ENCODE data around the gene ZNF532.

The ZNF532 gene

GRCh38 chr18:58867281-58867961 lies 2.7 kb downstream of the ZNF532 start:
- DNase-seq (ENCODE audit: low spot score), result peak; percentile 61

GRCh38 chr18:58868440-58868839 lies 3.8 kb downstream of the ZNF532 start:
- DNase-seq (ENCODE audit: low spot score), result no peak

- DNase-seq (ENCODE audit: low spot score), result no peak
Observed at GRCh38 chr18:58870130-58870529, 5.5 kb downstream of the ZNF532 start.

GRCh38 chr18:58870621-58871020 lies 5.9 kb downstream of the ZNF532 start:
- no peak for DNase-seq (ENCODE audit: low spot score)

DNA sequence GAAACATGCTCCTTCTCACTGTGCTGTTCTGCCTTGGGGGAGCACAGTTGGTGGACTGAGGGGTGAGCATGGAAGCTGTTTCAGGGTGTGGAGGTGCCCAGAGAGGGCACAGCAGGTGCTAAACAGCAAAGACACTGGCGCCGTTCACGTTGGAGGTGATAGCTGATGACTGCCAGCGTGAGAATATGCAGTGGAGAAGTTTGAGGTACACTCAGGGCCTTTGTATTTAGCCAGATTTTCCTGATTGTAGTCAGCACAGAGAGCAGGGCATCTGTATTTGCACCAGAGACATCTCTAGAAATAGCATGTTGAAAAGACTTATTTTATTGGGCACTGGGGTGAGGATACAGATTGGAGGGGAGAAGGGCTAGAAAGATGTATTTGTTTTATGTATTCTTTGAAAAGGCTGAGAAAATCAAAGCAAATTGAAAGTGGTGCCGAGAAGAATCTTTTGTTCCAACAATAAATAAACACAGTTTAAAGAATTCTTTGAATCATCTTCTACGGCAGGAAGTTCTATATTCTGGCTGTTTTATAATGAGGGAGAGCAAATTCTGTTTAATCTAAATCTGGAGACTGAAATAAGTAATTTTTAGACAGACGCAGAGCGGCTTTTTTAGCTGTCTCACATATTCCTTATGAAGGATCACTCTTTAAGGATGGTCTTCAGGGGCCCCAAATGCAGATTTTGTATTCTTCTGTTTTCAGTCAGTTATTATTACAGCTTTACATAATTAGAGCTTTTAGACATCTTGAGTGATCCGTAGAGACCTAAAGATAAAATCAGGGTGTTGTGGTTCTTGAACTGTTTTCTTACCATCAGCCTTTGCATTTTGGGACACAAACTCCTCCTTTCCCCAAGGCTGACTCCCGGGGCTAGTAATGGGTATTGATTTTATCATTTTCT lies 7.1 kb downstream of the ZNF532 start:
- DNase-seq (ENCODE audit: low spot score), result no peak

GRCh38 chr18:58878640-58879039 lies 14.0 kb downstream of the ZNF532 start:
- no peak for DNase-seq (ENCODE audit: low spot score)

GRCh38 chr18:58881477-58881876 lies 16.8 kb downstream of the ZNF532 start:
- DNase-seq (ENCODE audit: low spot score), result no peak

- DNase-seq (ENCODE audit: low spot score), result no peak
Observed at GRCh38 chr18:58882044-58882443, 17.4 kb downstream of the ZNF532 start.

GRCh38 chr18:58882686-58883085 lies 18.0 kb downstream of the ZNF532 start:
- no peak for DNase-seq (ENCODE audit: low spot score)

DNA sequence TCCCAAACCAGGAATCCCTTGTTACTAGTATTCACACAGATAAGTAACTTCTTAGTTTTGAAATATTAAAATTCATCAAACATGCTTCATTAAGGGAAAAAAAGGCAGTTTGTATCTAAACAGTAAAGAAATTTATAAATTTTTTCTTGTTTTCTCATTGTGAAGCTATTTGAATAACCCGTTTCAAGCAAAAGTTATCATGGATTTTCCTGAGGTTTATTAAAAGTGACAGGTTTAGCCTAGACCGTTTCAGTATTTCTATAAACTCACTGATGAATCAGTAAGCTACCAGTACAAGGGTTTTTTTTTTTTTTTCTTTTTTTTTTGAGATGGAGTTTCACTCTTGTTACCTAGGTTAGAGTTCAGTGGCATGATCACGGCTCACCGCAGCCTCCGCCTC lies 20.0 kb downstream of the ZNF532 start:
- no peak for DNase-seq (ENCODE audit: low spot score)

DNA sequence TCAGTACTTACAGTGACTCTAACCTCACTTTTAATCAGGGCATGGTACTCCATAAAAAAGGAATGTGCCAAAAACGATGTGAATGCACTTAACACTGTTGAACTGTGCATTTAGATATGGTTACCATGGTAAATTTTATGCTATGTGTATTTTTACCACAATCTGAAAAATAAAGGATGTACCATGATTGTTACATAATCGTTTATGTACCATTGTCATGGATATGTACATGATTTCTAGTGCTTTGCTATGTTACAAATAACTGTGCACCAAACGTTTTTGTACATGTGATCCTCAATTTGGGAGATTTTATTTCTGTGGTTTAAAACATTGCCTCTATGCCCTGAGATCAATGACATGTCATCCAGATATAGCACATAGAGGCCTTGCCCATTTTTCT lies 21.8 kb downstream of the ZNF532 start:
- no peak for DNase-seq (ENCODE audit: low spot score)

DNA sequence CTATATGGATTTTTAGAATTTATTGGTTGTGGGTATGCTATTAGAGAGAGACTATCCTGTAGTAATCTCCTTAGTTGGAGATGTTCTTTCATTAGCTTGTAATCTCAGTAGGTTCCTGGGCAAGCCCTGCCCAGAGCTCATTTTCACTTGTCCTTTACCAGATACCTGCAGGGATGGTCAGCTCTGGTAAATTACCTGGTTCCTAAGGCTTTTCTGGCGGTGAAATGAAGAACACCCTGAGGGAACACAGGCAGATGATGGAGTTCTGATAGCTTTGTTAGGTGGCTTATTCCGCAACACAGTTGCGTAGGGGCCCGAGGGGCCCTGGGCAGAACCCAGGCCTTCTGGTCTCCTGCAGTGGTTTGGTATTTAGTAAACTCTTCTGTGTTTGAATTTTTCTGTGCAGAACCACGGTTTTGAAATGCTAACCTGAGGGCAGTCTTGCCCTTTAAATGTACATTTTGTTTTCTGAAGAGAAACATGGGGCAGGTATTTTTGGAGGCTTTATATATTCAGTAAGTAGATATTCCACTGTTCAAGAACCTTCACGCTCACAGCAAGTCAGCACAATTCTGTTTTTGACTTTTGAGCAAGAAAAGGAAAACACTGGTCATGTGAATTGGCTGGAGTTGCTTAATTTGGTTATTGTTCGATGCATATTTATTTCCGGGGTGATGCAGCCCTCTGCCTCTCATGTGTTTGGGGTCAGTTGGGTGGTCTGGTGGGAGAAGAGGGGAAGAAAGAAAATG lies 22.4 kb downstream of the ZNF532 start:
- no peak for DNase-seq (ENCODE audit: low spot score)

DNA sequence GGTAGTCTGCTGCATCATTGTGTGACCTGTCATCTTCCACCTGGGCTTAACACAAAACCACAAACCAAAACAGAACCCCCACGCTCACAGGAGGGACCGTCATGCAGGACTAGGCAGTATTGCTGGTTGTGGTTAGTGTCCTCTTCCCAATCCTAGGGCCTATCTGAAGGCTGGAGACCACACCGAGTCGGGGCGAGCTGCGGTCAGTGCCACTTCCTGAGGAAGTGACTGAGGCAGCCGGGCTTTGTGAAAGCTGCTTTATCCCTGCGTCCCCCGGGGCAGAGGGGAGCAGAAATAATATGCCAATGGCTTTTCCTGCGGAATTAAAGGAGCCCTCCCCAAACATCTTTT lies 22.9 kb downstream of the ZNF532 start:
- DNase-seq (ENCODE audit: low spot score), result peak; percentile 77

- no peak for DNase-seq (ENCODE audit: low spot score)
Observed at GRCh38 chr18:58891776-58892175, 27.1 kb downstream of the ZNF532 start.

- no peak for DNase-seq (ENCODE audit: low spot score)
Observed at GRCh38 chr18:58892488-58892887, 27.8 kb downstream of the ZNF532 start.

GRCh38 chr18:58893388-58894099 lies 28.9 kb downstream of the ZNF532 start:
- no peak for DNase-seq (ENCODE audit: low spot score)

GRCh38 chr18:58894930-58895329 lies 30.3 kb downstream of the ZNF532 start:
- no peak for DNase-seq (ENCODE audit: low spot score)

DNA sequence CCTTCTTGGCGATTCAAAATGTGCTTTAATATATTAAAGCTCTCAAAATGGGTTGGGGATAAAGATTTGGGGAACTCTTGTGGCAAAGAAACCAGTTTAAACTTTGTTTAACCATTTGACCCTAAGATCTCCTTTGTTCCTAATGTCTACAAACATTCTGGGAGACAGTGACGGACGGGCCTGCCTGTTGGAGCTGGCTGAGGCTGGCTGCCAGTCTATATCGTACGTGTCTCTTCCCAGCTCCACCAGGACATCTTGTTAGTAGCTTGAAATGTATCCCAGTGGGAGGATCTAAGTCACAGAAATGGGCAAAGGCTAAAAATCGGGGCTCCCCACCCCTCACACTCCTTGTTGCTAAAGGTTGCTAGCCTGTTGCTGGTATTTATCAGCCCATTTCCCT lies 30.7 kb downstream of the ZNF532 start:
- DNase-seq (ENCODE audit: low spot score), result no peak

- DNase-seq (ENCODE audit: low spot score), result peak; percentile 77
Observed at GRCh38 chr18:58896268-58896667, 31.6 kb downstream of the ZNF532 start.

GRCh38 chr18:58896734-58897508 lies 32.2 kb downstream of the ZNF532 start:
- DNase-seq (ENCODE audit: low spot score), result peak; percentile 76

All from D341Med (cell line).